Astrocyte of the spinal cord (primary cell): ENCODE data around the gene TENT5C.
"Not testable (repeated sequence)": the region's sequence is repeated elsewhere in the genome, so short reads cannot be mapped to it uniquely, and the experiment has no call there.

Experiments used
- DNase-seq: peaks from one replicate; pipeline ENCODE4 v3.0.0; 2011; ENCODE audit warnings: low read depth, low spot score
- H3K4me3 ChIP-seq: 2 replicates; pipeline ENCODE4 v1.5.1; 2011; ENCODE audit warnings: low read depth, mild to moderate bottlenecking, low read length, moderate library complexity
- in situ Hi-C: cut with HindIII; loops from 2 replicates; pipeline ENCODE4 v1.10.0; 2017; ENCODE audit warnings: low sequenced_read_pairs
- TF ChIP-seq, protein P1 (sequence below): IDR thresholded peaks from 2 replicates; pipeline ENCODE4 v1.5.1; 2012; ENCODE audit warnings: low read depth, mild to moderate bottlenecking, low read length, inconsistent platforms

TENT5C gene

GRCh38 chr1:117605774-117606648 is at the start of gene TENT5C:
Gene TENT5C (plus strand): TSS chr1:117606048. CDS start chr1:117622869, 16,821 bp downstream.
- peak within 1 kb of the TSS; percentile 65 for H3K4me3 ChIP-seq
- TF ChIP-seq, protein P1, sequence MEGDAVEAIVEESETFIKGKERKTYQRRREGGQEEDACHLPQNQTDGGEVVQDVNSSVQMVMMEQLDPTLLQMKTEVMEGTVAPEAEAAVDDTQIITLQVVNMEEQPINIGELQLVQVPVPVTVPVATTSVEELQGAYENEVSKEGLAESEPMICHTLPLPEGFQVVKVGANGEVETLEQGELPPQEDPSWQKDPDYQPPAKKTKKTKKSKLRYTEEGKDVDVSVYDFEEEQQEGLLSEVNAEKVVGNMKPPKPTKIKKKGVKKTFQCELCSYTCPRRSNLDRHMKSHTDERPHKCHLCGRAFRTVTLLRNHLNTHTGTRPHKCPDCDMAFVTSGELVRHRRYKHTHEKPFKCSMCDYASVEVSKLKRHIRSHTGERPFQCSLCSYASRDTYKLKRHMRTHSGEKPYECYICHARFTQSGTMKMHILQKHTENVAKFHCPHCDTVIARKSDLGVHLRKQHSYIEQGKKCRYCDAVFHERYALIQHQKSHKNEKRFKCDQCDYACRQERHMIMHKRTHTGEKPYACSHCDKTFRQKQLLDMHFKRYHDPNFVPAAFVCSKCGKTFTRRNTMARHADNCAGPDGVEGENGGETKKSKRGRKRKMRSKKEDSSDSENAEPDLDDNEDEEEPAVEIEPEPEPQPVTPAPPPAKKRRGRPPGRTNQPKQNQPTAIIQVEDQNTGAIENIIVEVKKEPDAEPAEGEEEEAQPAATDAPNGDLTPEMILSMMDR = no peak
- DNase-seq = peak; percentile 96
- in situ Hi-C loops = no loop called here

DNA sequence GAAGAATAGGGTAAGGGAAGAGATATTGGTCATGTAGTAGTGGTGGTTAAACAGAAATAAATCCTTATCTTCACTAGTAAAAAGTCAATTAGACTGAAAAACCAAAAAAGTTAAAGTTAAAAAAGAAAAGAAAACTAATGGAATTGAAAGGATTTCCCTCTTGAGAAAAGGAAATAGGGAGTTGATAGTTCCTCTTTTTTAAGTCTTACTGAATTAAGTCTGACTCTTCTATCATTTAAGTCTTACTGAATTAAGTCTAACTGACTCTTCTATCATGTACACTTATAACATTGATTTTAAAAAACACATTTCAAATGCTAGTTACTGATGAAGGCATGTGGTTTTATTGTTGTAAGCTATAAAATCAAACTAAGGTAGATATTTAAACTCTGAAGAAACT is 49.5 kb upstream of the TENT5C start:
- DNase-seq = no peak
- in situ Hi-C loops = no loop called here
- TF ChIP-seq, protein P1 = no peak
- H3K4me3 ChIP-seq = no peak overlapping the region

DNA sequence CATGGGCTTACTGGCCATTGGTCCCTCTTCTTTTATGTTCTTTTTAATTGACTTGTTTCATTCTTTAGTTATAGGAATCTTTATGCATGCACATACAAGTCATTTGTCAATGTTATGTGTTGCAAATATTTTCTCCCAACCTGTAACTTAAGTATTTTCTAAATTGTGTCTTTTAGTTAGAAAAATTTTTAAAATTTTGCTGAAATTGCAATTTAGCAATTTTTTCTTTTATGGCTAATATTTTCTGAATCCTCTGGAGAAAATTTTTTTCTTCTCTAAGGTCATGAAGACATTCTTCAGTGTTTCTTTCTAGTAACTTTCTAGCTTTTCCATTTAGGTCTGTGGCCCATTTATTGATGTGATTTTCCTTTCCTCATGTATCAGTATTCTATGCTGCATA is 48.9 kb upstream of the TENT5C start:
- TF ChIP-seq, protein P1 = no peak
- DNase-seq = no peak
- in situ Hi-C loops = no loop called here

GRCh38 chr1:117558451-117558850 is 47.4 kb upstream of the TENT5C start:
- in situ Hi-C loops, H3K4me3 ChIP-seq, DNase-seq: not testable (repeated sequence)

More for the DNA sequence above, 48.9 kb upstream of the TENT5C start:
- no peak overlapping the region for H3K4me3 ChIP-seq

DNA sequence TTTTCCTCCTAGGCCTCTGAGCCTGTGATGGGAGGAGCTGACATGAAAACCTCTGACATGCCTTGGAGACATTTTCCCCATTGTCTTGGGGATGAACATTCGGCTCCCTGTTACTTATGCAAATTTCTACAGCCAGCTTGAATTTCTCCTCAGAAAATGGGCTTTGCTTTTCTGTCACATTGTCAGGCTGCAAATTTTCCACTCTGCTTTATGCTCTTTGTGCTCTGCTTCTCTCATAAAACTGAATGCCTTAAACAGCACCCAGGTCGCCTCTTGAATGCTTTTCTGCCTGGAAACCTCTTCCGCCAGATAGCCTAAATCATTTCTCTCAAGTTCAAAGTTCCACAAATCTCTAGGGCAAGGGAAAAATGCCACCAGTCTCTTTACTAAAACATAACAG is 46.7 kb upstream of the TENT5C start:
- DNase-seq = no peak
- no peak overlapping the region for H3K4me3 ChIP-seq
- TF ChIP-seq, protein P1 = no peak
- in situ Hi-C loops = no loop called here

DNA sequence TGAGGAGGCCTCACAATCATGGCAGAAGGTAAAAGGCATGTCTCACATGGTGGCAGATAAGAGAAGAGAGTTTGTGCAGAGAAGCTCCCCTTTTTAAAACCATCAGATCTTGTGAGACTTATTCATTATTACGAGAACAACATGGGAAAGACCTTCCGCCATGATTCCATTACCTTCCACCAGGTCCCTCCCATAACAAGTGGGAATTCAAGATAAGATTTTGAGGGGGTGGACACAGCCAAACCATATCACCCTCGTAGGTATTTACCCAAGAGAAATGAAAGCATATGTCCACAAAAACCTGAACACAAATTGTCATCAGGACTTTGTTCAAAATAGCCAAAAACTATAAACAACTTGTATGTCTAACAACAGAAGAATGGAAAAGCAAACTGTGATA is 45.9 kb upstream of the TENT5C start:
- H3K4me3 ChIP-seq = no peak overlapping the region
- DNase-seq = no peak
- in situ Hi-C loops = no loop called here
- TF ChIP-seq, protein P1 = no peak

DNA sequence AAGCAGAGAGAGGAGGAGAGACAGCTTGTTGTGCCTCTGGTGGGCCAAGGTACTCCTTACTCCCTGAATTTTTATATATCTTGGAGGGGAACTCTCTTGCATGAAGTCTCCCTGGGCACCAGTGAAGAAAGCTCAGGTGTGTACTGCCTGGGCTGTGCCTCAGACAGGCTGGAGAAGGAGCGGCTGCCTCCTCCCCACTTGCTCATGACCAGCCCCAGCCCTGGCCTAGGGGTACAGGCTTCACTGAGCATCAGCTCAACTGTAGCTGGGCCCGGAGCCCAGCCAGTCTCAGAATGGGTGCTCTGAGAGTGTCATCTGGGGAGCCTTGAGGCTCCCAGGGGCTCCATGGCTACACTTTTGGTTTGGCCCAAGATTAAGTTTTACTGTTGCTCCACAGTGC is 44.8 kb upstream of the TENT5C start:
- in situ Hi-C loops = no loop called here

More for the DNA sequence above, 44.8 kb upstream of the TENT5C start:
- no peak for DNase-seq
- TF ChIP-seq, protein P1 = no peak
- H3K4me3 ChIP-seq = no peak overlapping the region
